H9 (cell line): ENCODE measurements around the gene CERS6. TPM values are rescaled to one million over a fixed set of nuclear protein-coding genes. Genes with fewer than 3 reads are reported as not detected.

ENCODE experiments used
- DNase-seq: peaks from one replicate; pipeline ENCODE4 v3.0.0-alpha.2; 2017
- H2AFZ ChIP-seq: one replicate; pipeline ENCODE4 v1.6.1; 2013; ENCODE audit warnings: mild to moderate bottlenecking, low read length, control low read depth, moderate library complexity
- H2AK5ac ChIP-seq: 2 replicates; pipeline ENCODE4 v1.6.1; 2013; ENCODE audit warnings: low read length, control low read depth, mixed read lengths; ENCODE audit not compliant: insufficient read length
- H2BK120ac ChIP-seq: one replicate; pipeline ENCODE4 v1.6.1; 2013; ENCODE audit warnings: low read depth, mild to moderate bottlenecking, low read length, control low read depth, inconsistent platforms; ENCODE audit not compliant: poor library complexity, severe bottlenecking
- H2BK12ac ChIP-seq: 2 replicates; pipeline ENCODE4 v1.6.1; 2013; ENCODE audit warnings: low read length, control low read depth, mixed read lengths, low read depth; ENCODE audit not compliant: insufficient read length
- H2BK15ac ChIP-seq: 2 replicates; pipeline ENCODE4 v1.6.1; 2013; ENCODE audit warnings: low read depth, low read length, control low read depth
- H2BK20ac ChIP-seq: one replicate; pipeline ENCODE4 v1.6.1; 2013; ENCODE audit warnings: low read depth, mild to moderate bottlenecking, low read length, control low read depth, inconsistent platforms; ENCODE audit not compliant: poor library complexity, severe bottlenecking
- H2BK5ac ChIP-seq: 2 replicates; pipeline ENCODE4 v1.6.1; 2013; ENCODE audit warnings: low read length, control low read depth, mixed read lengths; ENCODE audit not compliant: insufficient read length
- H3K14ac ChIP-seq: 2 replicates; pipeline ENCODE4 v1.6.1; 2013; ENCODE audit warnings: low read length, control low read depth; ENCODE audit not compliant: insufficient read depth
- H3K18ac ChIP-seq: 2 replicates; pipeline ENCODE4 v1.6.1; 2013; ENCODE audit warnings: low read depth, mild to moderate bottlenecking, mixed read lengths, low read length, control low read depth; ENCODE audit not compliant: insufficient read length
- H3K23ac ChIP-seq: 2 replicates; pipeline ENCODE4 v1.6.1; 2013; ENCODE audit warnings: low read length, control low read depth, mixed read lengths, low read depth; ENCODE audit not compliant: insufficient read length
- H3K23me2 ChIP-seq: 2 replicates; pipeline ENCODE4 v1.6.1; 2013; ENCODE audit warnings: low read depth, mild to moderate bottlenecking, mixed read lengths, low read length, control low read depth; ENCODE audit not compliant: insufficient read length, poor library complexity, severe bottlenecking
- H3K27ac ChIP-seq: 2 replicates; pipeline ENCODE4 v1.5.1; 2013; ENCODE audit warnings: low read length, control low read depth, mixed read lengths, low read depth; ENCODE audit not compliant: insufficient read length
- H3K27me3 ChIP-seq: 2 replicates; pipeline ENCODE4 v1.6.1; 2013; ENCODE audit warnings: low read length, control low read depth, inconsistent platforms; ENCODE audit not compliant: insufficient read depth
- H3K4ac ChIP-seq: 2 replicates; pipeline ENCODE4 v1.6.1; 2013; ENCODE audit warnings: low read depth, mild to moderate bottlenecking, control low read depth, inconsistent platforms, low read length, moderate library complexity
- H3K4me1 ChIP-seq: 2 replicates; pipeline ENCODE4 v1.6.1; 2013; ENCODE audit warnings: low read length, control low read depth, inconsistent platforms; ENCODE audit not compliant: insufficient read depth
- H3K4me2 ChIP-seq: 2 replicates; pipeline ENCODE4 v1.6.1; 2013; ENCODE audit warnings: low read length, control low read depth, mixed read lengths; ENCODE audit not compliant: insufficient read length, insufficient read depth
- H3K56ac ChIP-seq: 2 replicates; pipeline ENCODE4 v1.6.1; 2013; ENCODE audit warnings: low read depth, mild to moderate bottlenecking, mixed read lengths, low read length, control low read depth; ENCODE audit not compliant: insufficient read length
- H3K79me1 ChIP-seq: 2 replicates; pipeline ENCODE4 v1.6.1; 2013; ENCODE audit warnings: low read depth, mild to moderate bottlenecking, moderate library complexity, low read length, control low read depth, inconsistent platforms; ENCODE audit not compliant: insufficient read depth, poor library complexity, severe bottlenecking
- H3K79me2 ChIP-seq: 2 replicates; pipeline ENCODE4 v1.6.1; 2013; ENCODE audit warnings: low read length, control low read depth, inconsistent platforms; ENCODE audit not compliant: insufficient read depth
- H3K9ac ChIP-seq: 2 replicates; pipeline ENCODE4 v1.6.1; 2013; ENCODE audit warnings: low read length, control low read depth, mixed read lengths; ENCODE audit not compliant: insufficient read length; ENCODE audit errors: extremely low read depth
- H3K9me3 ChIP-seq: one replicate; pipeline ENCODE4 v1.6.1; 2013; ENCODE audit warnings: low read depth, low read length, inconsistent platforms; ENCODE audit not compliant: control insufficient read depth
- H3T11ph ChIP-seq: one replicate; pipeline ENCODE4 v1.6.1; 2013; ENCODE audit warnings: mild to moderate bottlenecking, low read length, control low read depth, inconsistent platforms
- H4K20me1 ChIP-seq: one replicate; pipeline ENCODE4 v1.6.1; 2013; ENCODE audit not compliant: control insufficient read depth, insufficient read length, insufficient read depth
- H4K5ac ChIP-seq: 2 replicates; pipeline ENCODE4 v1.6.1; 2013; ENCODE audit warnings: low read depth, mild to moderate bottlenecking, mixed read lengths, low read length, control low read depth; ENCODE audit not compliant: insufficient read length
- H4K8ac ChIP-seq: replicated peaks from 2 replicates; pipeline ENCODE4 v1.6.1; 2013; ENCODE audit warnings: low read length, control low read depth, mixed read lengths, low read depth; ENCODE audit not compliant: insufficient read length
- H4K91ac ChIP-seq: 2 replicates; pipeline ENCODE4 v1.6.1; 2013; ENCODE audit warnings: low read depth, mild to moderate bottlenecking, moderate library complexity, mixed read lengths, low read length, control low read depth; ENCODE audit not compliant: insufficient read length
- H3K27ac Mint-ChIP-seq, 3 experiments: 2 replicates in 2 of 3; 3 replicates in 1 of 3; pipeline ENCODE4 v1.8.0; 2020 to 2021; ENCODE audit warnings: mixed read lengths in 3 of 3, mild to moderate bottlenecking in 1 of 3, moderate library complexity in 1 of 3
- H3K27me3 Mint-ChIP-seq: 2 replicates; pipeline ENCODE4 v1.8.0; 2021; ENCODE audit warnings: low read depth, mild to moderate bottlenecking, moderate library complexity, mixed read lengths
- H3K36me3 Mint-ChIP-seq, 3 experiments: 2 replicates in 2 of 3; 3 replicates in 1 of 3; pipeline ENCODE4 v1.8.0; 2020 to 2021; ENCODE audit warnings: low read depth in 3 of 3, mixed read lengths in 3 of 3; ENCODE audit not compliant: insufficient read depth in 1 of 3
- H3K4me1 Mint-ChIP-seq, 2 experiments: 2 replicates each; pipeline ENCODE4 v1.8.0; 2020; ENCODE audit warnings: mixed read lengths in 2 of 2
- H3K4me3 Mint-ChIP-seq, 2 experiments: 2 replicates in 1 of 2; 3 replicates in 1 of 2; pipeline ENCODE4 v1.8.0; 2020 to 2021; ENCODE audit warnings: mild to moderate bottlenecking in 2 of 2, mixed read lengths in 2 of 2, moderate library complexity in 1 of 2
- H3K9me3 Mint-ChIP-seq, 2 experiments: 2 replicates in 1 of 2; 3 replicates in 1 of 2; pipeline ENCODE4 v1.8.0; 2020; ENCODE audit warnings: mild to moderate bottlenecking in 2 of 2, mixed read lengths in 2 of 2, moderate library complexity in 1 of 2
- WGBS: extraction: QIAGEN DNeasy Blood & Tissue Kit; methylation state at CpG from one replicate; pipeline ENCODE4 v1.1.7; 2013; ENCODE audit warnings: missing lambda C conversion rate, low lambda C conversion rate, mixed read lengths; ENCODE audit not compliant: insufficient read length; ENCODE audit errors: extremely low coverage; 5-methylcytosine and 5-hydroxymethylcytosine counted together
- total RNA-seq: library from RNA; stranded (reverse); gene quantifications from 2 replicates; pipeline ENCODE4 v1.2.1, GENCODE V29; 2021
- TF ChIP-seq, protein P1 (sequence below): fragments of 200-600 bp; sonication (generic); conservative IDR thresholded peaks from 3 replicates; pipeline ENCODE4 v1.8.0; 2021; ENCODE audit warnings: antibody characterized with exemption, mild to moderate bottlenecking

Gene CERS6
- total RNA-seq, 1 experiment from 2014 or later: 17.7 TPM

DNA sequence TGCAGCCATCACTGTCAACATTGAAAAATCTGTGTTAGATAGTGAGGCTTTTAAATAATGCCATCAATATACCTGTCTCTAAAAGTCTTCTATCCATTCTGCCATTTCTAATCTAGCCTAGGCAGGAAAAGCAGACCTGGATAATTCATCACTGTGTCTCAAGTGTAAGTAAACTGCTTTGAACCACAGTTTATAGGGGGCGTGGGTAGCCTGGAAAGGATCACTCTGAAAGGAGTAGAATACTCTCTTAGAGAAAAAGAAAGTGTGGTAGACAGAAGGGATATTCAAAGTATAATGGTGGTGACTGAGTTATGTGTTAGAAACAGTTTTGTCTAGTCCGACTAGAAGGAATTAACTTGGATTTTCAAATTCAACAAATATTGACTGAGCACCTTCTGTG is 40.8 kb downstream of the CERS6 start:
- H3K4me3 Mint-ChIP-seq: no peak overlapping the region
- peaks cover 30 to 38% of the 10 kb centered on the region in 2 experiments for H3K4me1 Mint-ChIP-seq
- H3K79me2 ChIP-seq: 0 out of 2 replicates have a peak, but pooled peaks cover 1% of the 10 kb centered on the region

More for the DNA sequence above, 40.8 kb downstream of the CERS6 start:
- no peak overlapping the region for H2AK5ac ChIP-seq
- H3T11ph ChIP-seq: no peak overlapping the region
- DNase-seq: no peak
- no peak overlapping the region for H2BK5ac ChIP-seq
- H4K91ac ChIP-seq: no peak overlapping the region
- no peak overlapping the region for H2BK15ac ChIP-seq
- H3K9ac ChIP-seq: no peak overlapping the region
- peaks cover 0 to 11% (median 11%) of the 10 kb centered on the region in 3 experiments; a peak in 5 of 7 replicates for H3K36me3 Mint-ChIP-seq
- H2BK20ac ChIP-seq: no peak overlapping the region
- H2BK120ac ChIP-seq: no peak overlapping the region
- H3K23me2 ChIP-seq: no peaks in the 10 kb centered on the region
- H3K4ac ChIP-seq: no peak overlapping the region
- no peak overlapping the region; a peak in 1 of 7 replicates for H3K27ac Mint-ChIP-seq
- H4K20me1 ChIP-seq: no peaks in the 10 kb centered on the region
- H3K79me1 ChIP-seq: peaks cover 2% of the 10 kb centered on the region
- TF ChIP-seq, protein P1, sequence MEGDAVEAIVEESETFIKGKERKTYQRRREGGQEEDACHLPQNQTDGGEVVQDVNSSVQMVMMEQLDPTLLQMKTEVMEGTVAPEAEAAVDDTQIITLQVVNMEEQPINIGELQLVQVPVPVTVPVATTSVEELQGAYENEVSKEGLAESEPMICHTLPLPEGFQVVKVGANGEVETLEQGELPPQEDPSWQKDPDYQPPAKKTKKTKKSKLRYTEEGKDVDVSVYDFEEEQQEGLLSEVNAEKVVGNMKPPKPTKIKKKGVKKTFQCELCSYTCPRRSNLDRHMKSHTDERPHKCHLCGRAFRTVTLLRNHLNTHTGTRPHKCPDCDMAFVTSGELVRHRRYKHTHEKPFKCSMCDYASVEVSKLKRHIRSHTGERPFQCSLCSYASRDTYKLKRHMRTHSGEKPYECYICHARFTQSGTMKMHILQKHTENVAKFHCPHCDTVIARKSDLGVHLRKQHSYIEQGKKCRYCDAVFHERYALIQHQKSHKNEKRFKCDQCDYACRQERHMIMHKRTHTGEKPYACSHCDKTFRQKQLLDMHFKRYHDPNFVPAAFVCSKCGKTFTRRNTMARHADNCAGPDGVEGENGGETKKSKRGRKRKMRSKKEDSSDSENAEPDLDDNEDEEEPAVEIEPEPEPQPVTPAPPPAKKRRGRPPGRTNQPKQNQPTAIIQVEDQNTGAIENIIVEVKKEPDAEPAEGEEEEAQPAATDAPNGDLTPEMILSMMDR: no peak
- H4K8ac ChIP-seq: no peak overlapping the region
- H2BK12ac ChIP-seq: no peak overlapping the region
- no peaks in the 10 kb centered on the region for H3K27me3 ChIP-seq
- H3K14ac ChIP-seq: no peak overlapping the region
- no peak overlapping the region for H3K23ac ChIP-seq
- no peak overlapping the region for H3K56ac ChIP-seq
- no peaks in the 10 kb centered on the region for H3K4me1 ChIP-seq
- no peaks in the 10 kb centered on the region for H3K27me3 Mint-ChIP-seq
- no CpG with 5 or more reads among the region's 2 CpGs for WGBS
- H3K18ac ChIP-seq: no peak overlapping the region
- no peaks in the 10 kb centered on the region for H3K9me3 ChIP-seq
- H3K27ac ChIP-seq: no peak overlapping the region
- H2AFZ ChIP-seq: no peak overlapping the region
- peaks cover 2 to 4% of the 10 kb centered on the region in 2 experiments; a peak in 2 of 5 replicates for H3K9me3 Mint-ChIP-seq
- no peak overlapping the region for H4K5ac ChIP-seq
- H3K4me2 ChIP-seq: no peak overlapping the region
